HG02759 (cell line): ENCODE measurements around the gene ATXN1.
A peak's percentile ranks its signal among the peaks of the same experiment; 100 is the strongest.

Source experiments
- ATAC-seq: cut with Tn5 transposase; IDR thresholded peaks from one replicate; pipeline ENCODE4 v1.9.1; 2021; ENCODE audit warnings: mild to moderate bottlenecking, moderate library complexity; ENCODE audit not compliant: unreplicated experiment

The ATXN1 gene

GRCh38 chr6:16306334-16306733 is 454.9 kb downstream of the ATXN1 start:
- no peak for ATAC-seq

GRCh38 chr6:16305788-16306187 is 455.5 kb downstream of the ATXN1 start:
- peak; percentile 26 for ATAC-seq

- ATAC-seq, result peak; percentile 87
Observed at GRCh38 chr6:16305246-16305725, 456.0 kb downstream of the ATXN1 start.

GRCh38 chr6:16302721-16303552 is 458.3 kb downstream of the ATXN1 start:
- ATAC-seq, result no peak

- ATAC-seq, result no peak
Observed at GRCh38 chr6:16301511-16301910, 459.7 kb downstream of the ATXN1 start.

GRCh38 chr6:16299861-16300260 is 461.4 kb downstream of the ATXN1 start:
- no peak for ATAC-seq

- no peak for ATAC-seq
Observed at GRCh38 chr6:16296061-16296670, 465.1 kb downstream of the ATXN1 start.

GRCh38 chr6:16295471-16295870 is 465.8 kb downstream of the ATXN1 start:
- no peak for ATAC-seq

GRCh38 chr6:16295060-16295459 is 466.2 kb downstream of the ATXN1 start:
- ATAC-seq, result no peak

GRCh38 chr6:16294371-16294770 is 466.9 kb downstream of the ATXN1 start:
- no peak for ATAC-seq

GRCh38 chr6:16292942-16293341 is 468.3 kb downstream of the ATXN1 start:
- no peak for ATAC-seq

GRCh38 chr6:16292432-16292831 is 468.8 kb downstream of the ATXN1 start:
- ATAC-seq, result no peak

GRCh38 chr6:16291739-16292138 is 469.5 kb downstream of the ATXN1 start:
- ATAC-seq, result no peak

- no peak for ATAC-seq
Observed at GRCh38 chr6:16288163-16288562, 473.1 kb downstream of the ATXN1 start.

- ATAC-seq, result no peak
Observed at GRCh38 chr6:16286151-16286522, 475.1 kb downstream of the ATXN1 start.

- ATAC-seq, result no peak
Observed at GRCh38 chr6:16285467-16286150, 475.7 kb downstream of the ATXN1 start.

GRCh38 chr6:16284472-16284871 is 476.8 kb downstream of the ATXN1 start:
- ATAC-seq, result no peak

GRCh38 chr6:16282370-16282769 is 478.9 kb downstream of the ATXN1 start:
- no peak for ATAC-seq

GRCh38 chr6:16279243-16279642 is 482.0 kb downstream of the ATXN1 start:
- ATAC-seq, result no peak

GRCh38 chr6:16278750-16279149 is 482.5 kb downstream of the ATXN1 start:
- ATAC-seq, result no peak

GRCh38 chr6:16278048-16278724 is 483.1 kb downstream of the ATXN1 start:
- ATAC-seq, result no peak
